ENCODE data around the gene LDB3.
"Not testable (repeated sequence)": the region's sequence is repeated elsewhere in the genome, so short reads cannot be mapped to it uniquely, and the experiment has no call there.

Gene LDB3, protein sequence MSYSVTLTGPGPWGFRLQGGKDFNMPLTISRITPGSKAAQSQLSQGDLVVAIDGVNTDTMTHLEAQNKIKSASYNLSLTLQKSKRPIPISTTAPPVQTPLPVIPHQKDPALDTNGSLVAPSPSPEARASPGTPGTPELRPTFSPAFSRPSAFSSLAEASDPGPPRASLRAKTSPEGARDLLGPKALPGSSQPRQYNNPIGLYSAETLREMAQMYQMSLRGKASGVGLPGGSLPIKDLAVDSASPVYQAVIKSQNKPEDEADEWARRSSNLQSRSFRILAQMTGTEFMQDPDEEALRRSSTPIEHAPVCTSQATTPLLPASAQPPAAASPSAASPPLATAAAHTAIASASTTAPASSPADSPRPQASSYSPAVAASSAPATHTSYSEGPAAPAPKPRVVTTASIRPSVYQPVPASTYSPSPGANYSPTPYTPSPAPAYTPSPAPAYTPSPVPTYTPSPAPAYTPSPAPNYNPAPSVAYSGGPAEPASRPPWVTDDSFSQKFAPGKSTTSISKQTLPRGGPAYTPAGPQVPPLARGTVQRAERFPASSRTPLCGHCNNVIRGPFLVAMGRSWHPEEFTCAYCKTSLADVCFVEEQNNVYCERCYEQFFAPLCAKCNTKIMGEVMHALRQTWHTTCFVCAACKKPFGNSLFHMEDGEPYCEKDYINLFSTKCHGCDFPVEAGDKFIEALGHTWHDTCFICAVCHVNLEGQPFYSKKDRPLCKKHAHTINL

GRCh38 chr10:86668297-86669165 is at the start of gene LDB3:
Gene LDB3, plus strand, starts transcription at chr10:86668511. Its CDS starts 181 bp downstream, at chr10:86668692.
- Histone ChIP-seq H3K9me3 (ENCODE audit: control insufficient read depth, insufficient read depth, low read length) (no peaks in the 10 kb centered on the region), H3K36me3 (ENCODE audit: insufficient read depth, low read length) (no peaks in the 10 kb centered on the region), H3K4me1 (ENCODE audit: insufficient read depth, low read length) (peaks cover 47% of the 10 kb centered on the region; the same call in 1 of the 2 replicates), H3K9ac (ENCODE audit: low read depth, low read length) (no peak within 1 kb of the TSS)

DNA sequence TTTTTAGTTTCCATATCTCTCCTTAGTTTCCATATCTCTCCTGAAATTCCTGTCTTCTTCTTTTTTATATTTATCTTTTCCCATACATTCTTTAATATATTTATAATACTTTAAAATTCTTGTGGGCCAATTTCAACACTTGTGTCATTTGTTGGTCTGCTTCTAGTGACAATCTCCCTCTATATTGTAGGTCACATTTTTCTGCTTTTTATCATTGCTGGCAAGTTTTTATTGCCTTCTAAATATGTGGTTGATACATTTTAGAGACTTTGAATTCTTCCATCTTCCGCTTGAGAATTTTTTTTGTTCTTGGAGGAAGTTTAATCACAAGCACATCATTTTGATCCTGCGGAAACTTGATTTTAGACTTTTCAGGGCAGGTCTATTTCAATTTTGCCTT is 40.0 kb upstream of the LDB3 start:
- Histone ChIP-seq H3K9me3 (ENCODE audit: control insufficient read depth, insufficient read depth, low read length) (no peaks in the 10 kb centered on the region), H3K9ac (ENCODE audit: low read depth, low read length) (no peak overlapping the region), H3K4me1 (ENCODE audit: insufficient read depth, low read length) (no peaks in the 10 kb centered on the region; the same call in 1 of the 2 replicates), H3K36me3 (ENCODE audit: insufficient read depth, low read length) (no peaks in the 10 kb centered on the region)

GRCh38 chr10:86630079-86630478 is 38.2 kb upstream of the LDB3 start:
- no peak overlapping the region for H3K9ac ChIP-seq (ENCODE audit: low read depth, low read length)
- H3K4me1 ChIP-seq (ENCODE audit: insufficient read depth, low read length), result no peaks in the 10 kb centered on the region; the same call in 1 of the 2 replicates
- H3K36me3 ChIP-seq (ENCODE audit: insufficient read depth, low read length), result no peaks in the 10 kb centered on the region
- H3K9me3 ChIP-seq (ENCODE audit: control insufficient read depth, insufficient read depth, low read length), result no peaks in the 10 kb centered on the region

DNA sequence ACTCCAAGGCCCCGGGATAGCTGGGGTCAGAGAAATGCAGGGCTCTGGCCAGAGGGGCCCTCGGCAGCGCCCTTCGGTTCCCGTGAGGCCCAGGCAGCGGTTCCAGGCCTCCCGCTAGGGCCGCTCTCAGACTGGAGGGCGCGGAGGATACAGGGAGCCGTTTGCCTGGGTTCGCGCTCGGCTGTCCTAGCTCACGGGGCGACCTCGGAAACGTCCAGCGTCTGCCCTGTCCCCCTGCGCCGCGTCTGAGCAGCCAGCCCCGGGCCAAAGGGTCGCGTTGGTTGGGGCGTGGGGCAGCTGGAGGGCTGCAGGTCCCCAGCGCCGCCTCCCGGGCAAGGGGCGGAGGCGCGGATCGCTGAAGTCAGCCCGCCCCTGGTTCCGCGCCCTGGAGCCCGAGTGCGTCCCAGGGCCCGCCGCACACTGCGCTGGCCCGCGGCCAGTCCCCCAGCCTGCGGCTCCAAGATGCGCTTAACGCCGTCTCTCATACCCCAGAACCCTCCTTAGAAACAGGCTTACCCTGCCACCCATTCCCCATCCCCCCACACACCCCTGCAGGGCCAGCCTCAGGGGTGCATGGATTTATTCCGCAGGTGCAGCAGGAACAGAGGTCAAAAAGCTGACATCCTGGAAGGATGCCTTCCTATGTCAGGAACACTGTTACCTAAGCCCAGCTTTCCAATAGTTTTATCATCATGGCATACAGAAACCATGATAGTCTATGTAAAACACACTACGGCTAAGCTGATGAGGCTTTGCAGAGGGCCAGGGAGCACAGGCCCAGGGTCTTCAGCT is 36.1 kb upstream of the LDB3 start:
- Histone ChIP-seq H3K9me3 (ENCODE audit: control insufficient read depth, insufficient read depth, low read length) (no peaks in the 10 kb centered on the region), H3K9ac (ENCODE audit: low read depth, low read length) (peak overlapping the region; percentile 54; the same call in 1 of the 2 replicates), H3K36me3 (ENCODE audit: insufficient read depth, low read length) (no peaks in the 10 kb centered on the region), H3K4me1 (ENCODE audit: insufficient read depth, low read length) (no peaks in the 10 kb centered on the region; the same call in 1 of the 2 replicates)

DNA sequence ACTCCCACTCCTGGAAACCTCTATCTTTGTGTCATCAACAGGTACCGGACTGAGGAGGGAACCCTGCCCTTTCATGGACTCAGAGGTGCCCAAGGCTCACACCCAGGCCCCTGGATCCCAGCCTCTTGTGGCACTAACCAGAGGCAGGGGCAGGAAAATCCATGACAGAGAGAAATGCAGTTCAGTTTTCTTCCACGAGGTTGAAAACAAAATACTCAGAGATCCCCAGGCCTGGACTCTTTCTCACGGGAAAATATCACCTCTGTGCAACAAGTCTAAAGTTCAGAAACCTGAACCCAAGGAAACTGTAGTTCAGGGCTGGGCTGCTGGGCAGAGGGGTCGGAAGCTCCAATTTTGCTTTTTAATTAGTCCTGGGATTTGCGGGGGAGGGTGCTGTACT is 35.4 kb upstream of the LDB3 start:
- H3K4me1 ChIP-seq (ENCODE audit: insufficient read depth, low read length), result no peaks in the 10 kb centered on the region; the same call in 1 of the 2 replicates
- no peaks in the 10 kb centered on the region for H3K36me3 ChIP-seq (ENCODE audit: insufficient read depth, low read length)
- H3K9me3 ChIP-seq (ENCODE audit: control insufficient read depth, insufficient read depth, low read length), result no peaks in the 10 kb centered on the region
- H3K9ac ChIP-seq (ENCODE audit: low read depth, low read length), result no peak overlapping the region

DNA sequence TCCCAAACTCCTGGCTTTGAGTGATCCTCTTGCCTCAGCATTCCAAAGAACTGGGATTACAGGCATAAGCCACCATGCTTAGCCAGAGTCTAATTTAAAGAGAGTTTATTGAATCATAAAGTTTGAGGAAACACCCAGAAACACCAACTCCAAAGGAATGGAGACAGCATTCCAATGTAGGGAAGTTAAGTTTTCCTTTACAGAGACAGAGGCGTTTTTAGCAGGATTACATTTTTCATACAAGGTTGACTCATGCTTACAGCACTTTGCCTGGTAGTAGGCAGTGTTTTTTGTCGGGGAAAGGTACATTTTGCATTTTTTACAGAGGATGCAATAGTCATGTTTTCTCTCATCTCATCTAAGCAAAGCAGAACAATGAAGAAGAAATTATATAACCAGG is 32.9 kb upstream of the LDB3 start:
- H3K9me3 ChIP-seq (ENCODE audit: control insufficient read depth, insufficient read depth, low read length), result no peaks in the 10 kb centered on the region
- no peaks in the 10 kb centered on the region for H3K36me3 ChIP-seq (ENCODE audit: insufficient read depth, low read length)
- no peaks in the 10 kb centered on the region; the same call in 1 of the 2 replicates for H3K4me1 ChIP-seq (ENCODE audit: insufficient read depth, low read length)
- no peak overlapping the region for H3K9ac ChIP-seq (ENCODE audit: low read depth, low read length)

DNA sequence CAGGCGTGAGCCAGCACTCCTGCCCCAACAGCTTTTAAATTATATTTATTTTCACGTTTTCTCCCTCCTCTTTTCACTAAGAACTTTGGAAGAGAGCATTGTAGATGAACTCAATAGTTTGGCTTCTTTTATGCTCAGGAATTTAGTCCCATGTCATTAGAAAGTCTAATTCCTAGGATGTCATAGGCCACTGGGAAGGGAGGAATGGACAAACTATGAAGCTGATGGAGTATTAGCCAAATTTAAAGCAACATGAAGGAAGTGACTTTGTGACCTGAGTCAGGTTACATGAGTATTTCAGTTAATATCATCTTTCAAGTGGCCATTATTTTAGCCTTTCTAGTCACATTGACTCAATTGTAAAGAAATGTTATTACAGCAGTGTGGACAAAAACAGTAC is 32.0 kb upstream of the LDB3 start:
- Histone ChIP-seq H3K9ac (ENCODE audit: low read depth, low read length) (no peak overlapping the region), H3K36me3 (ENCODE audit: insufficient read depth, low read length) (no peaks in the 10 kb centered on the region), H3K9me3 (ENCODE audit: control insufficient read depth, insufficient read depth, low read length) (no peaks in the 10 kb centered on the region), H3K4me1 (ENCODE audit: insufficient read depth, low read length) (no peaks in the 10 kb centered on the region; the same call in 1 of the 2 replicates)

- no peak overlapping the region for H3K9ac ChIP-seq (ENCODE audit: low read depth, low read length)
- peaks cover 5% of the 10 kb centered on the region; the same call in 1 of the 2 replicates for H3K9me3 ChIP-seq (ENCODE audit: control insufficient read depth, insufficient read depth, low read length)
- H3K4me1 ChIP-seq (ENCODE audit: insufficient read depth, low read length), result no peaks in the 10 kb centered on the region
- no peaks in the 10 kb centered on the region for H3K36me3 ChIP-seq (ENCODE audit: insufficient read depth, low read length)
These were observed 26.3 kb upstream of the LDB3 start for GRCh38 chr10:86642021-86642420.

DNA sequence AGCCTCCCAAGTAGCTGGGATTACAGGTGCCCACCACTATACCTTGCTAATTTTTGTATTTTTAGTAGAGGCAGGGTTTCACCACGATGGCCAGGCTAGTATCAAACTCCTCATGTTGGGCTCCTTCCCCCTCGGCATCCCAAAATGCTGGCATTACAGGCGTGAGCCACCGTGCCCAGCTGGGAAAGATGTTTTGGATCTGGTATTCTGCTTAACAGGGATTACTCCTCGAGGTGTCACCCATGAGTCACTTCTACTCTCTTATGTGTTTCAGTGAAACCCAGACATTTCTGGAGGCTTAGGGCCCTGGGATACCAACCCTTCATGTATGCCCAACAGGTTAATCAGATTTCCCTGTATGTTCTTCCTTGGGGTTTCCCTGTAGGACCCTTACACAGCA is 25.8 kb upstream of the LDB3 start:
- Histone ChIP-seq H3K36me3 (ENCODE audit: insufficient read depth, low read length) (no peaks in the 10 kb centered on the region), H3K4me1 (ENCODE audit: insufficient read depth, low read length) (no peaks in the 10 kb centered on the region), H3K9me3 (ENCODE audit: control insufficient read depth, insufficient read depth, low read length) (peaks cover 5% of the 10 kb centered on the region; the same call in 1 of the 2 replicates), H3K9ac (ENCODE audit: low read depth, low read length) (no peak overlapping the region)

DNA sequence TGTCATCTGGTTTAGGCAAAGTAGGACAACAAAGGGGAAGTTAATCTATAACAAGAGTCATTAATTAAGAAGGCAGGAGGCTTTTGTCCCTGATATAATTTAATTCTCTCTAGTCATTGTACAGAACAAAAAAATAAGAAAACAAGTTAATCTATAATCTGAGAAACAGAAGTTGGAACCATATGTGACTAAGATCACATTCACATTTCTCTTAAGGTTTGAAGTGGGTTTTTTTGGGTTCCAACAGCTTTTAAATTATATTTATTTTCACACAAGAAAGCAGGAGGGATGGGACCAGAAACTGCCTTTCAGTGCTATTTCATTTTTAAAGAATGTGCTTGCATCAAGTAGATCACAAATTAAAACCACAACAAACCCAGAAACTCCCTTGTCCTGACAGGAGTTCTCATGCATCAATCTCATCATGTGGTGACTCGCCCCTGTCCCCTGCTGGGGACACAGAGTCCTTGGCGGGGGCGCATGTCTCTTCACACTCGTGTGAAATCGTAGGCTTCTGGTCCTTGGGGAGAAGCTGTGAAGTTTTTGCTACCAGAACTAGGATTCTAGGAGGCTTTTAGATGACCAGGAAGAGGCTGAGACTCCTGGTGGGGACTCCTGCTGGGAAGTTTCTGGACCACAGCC is 24.0 kb upstream of the LDB3 start:
- Histone ChIP-seq H3K36me3 (ENCODE audit: insufficient read depth, low read length) (no peaks in the 10 kb centered on the region), H3K4me1 (ENCODE audit: insufficient read depth, low read length) (peaks cover 4% of the 10 kb centered on the region; the same call in 1 of the 2 replicates), H3K9ac (ENCODE audit: low read depth, low read length) (no peak overlapping the region), H3K9me3 (ENCODE audit: control insufficient read depth, insufficient read depth, low read length) (peaks cover 5% of the 10 kb centered on the region; the same call in 1 of the 2 replicates)

DNA sequence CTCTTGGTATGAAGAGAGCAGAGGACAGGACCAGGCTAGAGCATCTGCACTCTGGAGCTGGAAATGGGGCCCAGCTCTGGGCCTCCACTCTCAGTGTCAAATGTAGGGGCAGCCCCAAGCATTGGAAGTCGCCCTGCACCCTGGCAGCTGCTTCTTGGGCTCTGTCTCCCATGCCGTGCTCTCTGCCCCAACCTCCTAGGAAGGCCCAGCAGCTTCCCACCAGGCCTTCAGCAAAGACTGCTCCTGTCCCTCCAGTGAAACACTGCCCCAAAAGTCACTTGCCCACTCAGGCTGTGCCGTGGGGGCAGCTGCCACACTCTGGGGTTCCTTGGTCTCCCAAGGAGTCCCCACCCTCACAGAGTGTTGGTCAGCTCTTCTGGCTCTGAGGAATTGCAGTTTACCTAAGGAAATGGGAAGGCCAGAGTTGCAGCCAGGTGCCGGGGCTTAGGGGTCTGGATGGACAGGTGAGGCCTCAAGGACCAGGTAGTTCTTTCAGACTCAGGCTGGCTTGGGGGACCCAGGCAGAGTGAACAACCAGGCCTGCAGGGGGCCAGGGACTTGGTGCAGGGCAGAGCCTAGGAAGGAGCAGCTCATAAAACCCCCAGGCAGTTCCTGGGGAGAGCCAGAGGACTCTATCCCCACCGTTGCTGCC is 23.4 kb upstream of the LDB3 start:
- Histone ChIP-seq H3K9ac (ENCODE audit: low read depth, low read length) (no peak overlapping the region), H3K36me3 (ENCODE audit: insufficient read depth, low read length) (no peaks in the 10 kb centered on the region), H3K4me1 (ENCODE audit: insufficient read depth, low read length) (peaks cover 4% of the 10 kb centered on the region; the same call in 1 of the 2 replicates), H3K9me3 (ENCODE audit: control insufficient read depth, insufficient read depth, low read length) (peaks cover 5% of the 10 kb centered on the region; the same call in 1 of the 2 replicates)

DNA sequence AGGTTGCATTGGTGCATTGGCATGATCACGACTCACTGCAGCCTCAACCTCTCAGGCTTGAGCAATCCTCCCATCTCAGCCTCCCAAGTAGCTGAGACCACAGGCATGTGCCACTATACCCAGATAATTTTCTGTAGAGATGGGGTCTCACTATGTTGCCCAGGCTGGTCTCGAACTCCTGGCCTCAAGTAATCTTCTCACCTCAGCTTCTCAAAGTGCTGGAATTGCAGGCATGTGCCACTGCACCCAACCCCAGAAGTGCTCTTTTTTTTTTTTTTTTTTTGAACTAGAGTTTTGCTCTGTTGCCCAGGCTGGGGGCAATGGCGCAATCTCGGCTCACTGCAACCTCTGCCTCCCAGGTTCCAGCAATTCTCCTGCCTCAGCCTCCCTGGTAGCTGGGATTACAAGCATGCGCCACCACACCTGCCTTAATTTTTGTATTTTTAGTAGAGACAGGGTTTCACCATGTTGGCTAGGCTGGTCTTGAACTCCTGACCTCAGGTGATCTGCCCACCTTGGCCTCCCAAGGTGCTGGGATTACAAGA is 22.6 kb upstream of the LDB3 start:
- not testable (repeated sequence) for H3K9ac ChIP-seq (ENCODE audit: low read depth, low read length); H3K4me1 ChIP-seq (ENCODE audit: insufficient read depth, low read length); H3K9me3 ChIP-seq (ENCODE audit: control insufficient read depth, insufficient read depth, low read length); H3K36me3 ChIP-seq (ENCODE audit: insufficient read depth, low read length)
